ENCODE results near the gene ZNF488.

DNA sequence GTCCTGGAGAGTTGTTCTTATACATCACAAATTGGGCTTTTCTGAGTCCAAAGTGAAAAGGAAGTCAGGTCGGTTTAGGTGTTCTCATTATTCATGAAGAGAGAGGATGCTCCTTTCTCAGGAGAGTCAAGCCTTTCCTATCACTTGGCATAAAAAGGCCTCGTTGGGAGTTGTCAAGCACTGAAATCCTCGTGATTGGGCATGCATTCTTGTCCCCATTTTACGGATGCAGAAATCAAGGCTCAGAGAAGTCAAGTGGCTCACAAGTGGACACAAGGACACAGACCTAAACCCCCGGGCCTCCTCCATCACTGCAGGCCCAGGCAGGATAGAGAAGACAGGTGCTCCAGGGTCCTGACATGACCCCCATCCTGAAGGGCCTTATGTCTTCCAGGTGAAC, 27.4 kb downstream of the ZNF488 start:
- TF ChIP-seq, protein P1, sequence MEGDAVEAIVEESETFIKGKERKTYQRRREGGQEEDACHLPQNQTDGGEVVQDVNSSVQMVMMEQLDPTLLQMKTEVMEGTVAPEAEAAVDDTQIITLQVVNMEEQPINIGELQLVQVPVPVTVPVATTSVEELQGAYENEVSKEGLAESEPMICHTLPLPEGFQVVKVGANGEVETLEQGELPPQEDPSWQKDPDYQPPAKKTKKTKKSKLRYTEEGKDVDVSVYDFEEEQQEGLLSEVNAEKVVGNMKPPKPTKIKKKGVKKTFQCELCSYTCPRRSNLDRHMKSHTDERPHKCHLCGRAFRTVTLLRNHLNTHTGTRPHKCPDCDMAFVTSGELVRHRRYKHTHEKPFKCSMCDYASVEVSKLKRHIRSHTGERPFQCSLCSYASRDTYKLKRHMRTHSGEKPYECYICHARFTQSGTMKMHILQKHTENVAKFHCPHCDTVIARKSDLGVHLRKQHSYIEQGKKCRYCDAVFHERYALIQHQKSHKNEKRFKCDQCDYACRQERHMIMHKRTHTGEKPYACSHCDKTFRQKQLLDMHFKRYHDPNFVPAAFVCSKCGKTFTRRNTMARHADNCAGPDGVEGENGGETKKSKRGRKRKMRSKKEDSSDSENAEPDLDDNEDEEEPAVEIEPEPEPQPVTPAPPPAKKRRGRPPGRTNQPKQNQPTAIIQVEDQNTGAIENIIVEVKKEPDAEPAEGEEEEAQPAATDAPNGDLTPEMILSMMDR (IDR thresholded peaks at IDR 0.05): no peak
- no peak for TF ChIP-seq POLR2A (IDR thresholded peaks at IDR 0.05)
